ENCODE data around the gene EID1.

Gene EID1

DNA sequence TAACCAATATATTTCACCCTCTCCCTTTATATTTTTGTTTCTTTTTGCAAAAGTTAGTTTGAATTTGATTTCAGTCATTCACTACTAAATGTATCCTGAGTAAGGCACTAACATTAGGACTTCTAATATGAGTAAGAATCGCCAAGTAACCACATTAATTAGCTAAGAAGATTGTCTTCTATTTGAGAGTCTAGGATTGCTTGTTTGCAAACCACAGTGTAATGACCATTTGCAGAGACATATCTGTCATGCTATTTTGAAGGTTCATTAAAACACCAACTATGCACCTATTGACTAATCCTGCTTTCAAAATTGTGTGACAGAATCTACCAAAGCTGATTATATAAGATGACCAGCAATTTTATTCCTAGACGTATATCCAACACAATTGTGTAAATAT lies 5.3 kb upstream of the EID1 start:
- Histone ChIP-seq H3K4me3 (ENCODE audit: low read length) (no peak overlapping the region), H3K4me1 (ENCODE audit: control insufficient read depth, insufficient read depth, low read length) (no peaks in the 10 kb centered on the region), H3K27me3 (ENCODE audit: control insufficient read depth, insufficient read depth, low read length) (no peaks in the 10 kb centered on the region), H3K36me3 (ENCODE audit: control insufficient read depth, insufficient read depth, low read length) (no peaks in the 10 kb centered on the region), H3K9ac (ENCODE audit: low read length) (no peak overlapping the region), H3K27ac (ENCODE audit: low read depth, low read length) (no peak overlapping the region)

DNA sequence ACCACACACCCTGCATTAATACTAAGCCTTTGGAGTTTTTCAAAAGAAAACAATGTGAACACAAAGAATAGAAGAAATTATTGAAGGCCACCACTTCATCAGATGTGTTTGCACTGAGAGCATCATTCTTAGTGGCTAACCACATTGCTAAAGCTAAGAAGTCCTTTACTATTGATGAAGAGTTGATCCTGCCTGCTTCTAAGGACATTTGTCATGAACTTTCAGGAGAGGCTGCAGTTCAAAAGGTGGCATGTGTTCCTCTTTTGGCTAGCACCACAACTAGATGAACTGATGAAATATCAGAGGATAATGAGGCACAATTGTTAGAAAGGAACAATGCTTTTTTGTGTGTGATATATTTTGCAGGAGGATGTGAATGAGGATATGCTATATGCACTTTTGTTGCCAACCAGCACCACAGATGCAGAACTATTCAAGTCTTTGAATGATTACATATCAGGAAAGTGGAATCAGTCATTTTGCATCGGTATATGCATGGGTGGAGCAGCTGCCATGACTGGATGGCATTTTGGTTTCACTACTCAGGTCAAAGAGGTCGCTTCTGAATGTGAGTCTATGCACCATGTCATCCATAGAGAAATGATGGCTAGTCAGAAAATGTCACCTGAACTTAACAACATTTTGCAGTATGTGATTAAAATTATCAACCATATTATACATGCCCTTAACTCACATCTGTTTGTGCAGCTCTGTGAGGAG lies 2.5 kb upstream of the EID1 start:
- H3K36me3 ChIP-seq (ENCODE audit: control insufficient read depth, insufficient read depth, low read length) = no peaks in the 10 kb centered on the region
- H3K9ac ChIP-seq (ENCODE audit: low read length) = no peak overlapping the region

DNA sequence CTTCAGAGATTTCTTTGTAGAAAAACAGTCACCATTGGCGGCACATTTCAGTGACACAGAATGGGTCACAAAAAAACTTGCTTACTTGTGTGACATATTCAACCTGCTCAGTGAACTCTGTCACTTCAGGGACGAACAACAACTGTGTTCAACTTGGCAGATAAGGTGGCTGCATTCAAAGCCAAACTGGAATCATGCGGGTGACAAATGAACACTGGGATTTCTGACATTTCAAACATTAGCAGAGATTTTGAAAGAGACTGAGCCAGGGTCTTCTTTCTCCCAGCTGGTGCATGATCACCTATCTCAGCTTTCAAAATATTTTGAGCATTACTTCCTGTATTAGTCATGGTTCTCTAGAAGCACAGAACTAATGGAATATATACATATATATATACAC lies 1.9 kb upstream of the EID1 start:
- H3K27ac ChIP-seq (ENCODE audit: low read depth, low read length) = no peak overlapping the region
- no peak overlapping the region for H3K9ac ChIP-seq (ENCODE audit: low read length)
- H3K27me3 ChIP-seq (ENCODE audit: control insufficient read depth, insufficient read depth, low read length) = no peaks in the 10 kb centered on the region
- H3K36me3 ChIP-seq (ENCODE audit: control insufficient read depth, insufficient read depth, low read length) = no peaks in the 10 kb centered on the region
- H3K4me1 ChIP-seq (ENCODE audit: control insufficient read depth, insufficient read depth, low read length) = peaks cover 4% of the 10 kb centered on the region
- no peak overlapping the region for H3K4me3 ChIP-seq (ENCODE audit: low read length)

More for the DNA sequence above, 2.5 kb upstream of the EID1 start:
- H3K27me3 ChIP-seq (ENCODE audit: control insufficient read depth, insufficient read depth, low read length) = no peaks in the 10 kb centered on the region
- no peak overlapping the region for H3K4me3 ChIP-seq (ENCODE audit: low read length)
- H3K4me1 ChIP-seq (ENCODE audit: control insufficient read depth, insufficient read depth, low read length) = peaks cover 4% of the 10 kb centered on the region
- H3K27ac ChIP-seq (ENCODE audit: low read depth, low read length) = no peak overlapping the region

DNA sequence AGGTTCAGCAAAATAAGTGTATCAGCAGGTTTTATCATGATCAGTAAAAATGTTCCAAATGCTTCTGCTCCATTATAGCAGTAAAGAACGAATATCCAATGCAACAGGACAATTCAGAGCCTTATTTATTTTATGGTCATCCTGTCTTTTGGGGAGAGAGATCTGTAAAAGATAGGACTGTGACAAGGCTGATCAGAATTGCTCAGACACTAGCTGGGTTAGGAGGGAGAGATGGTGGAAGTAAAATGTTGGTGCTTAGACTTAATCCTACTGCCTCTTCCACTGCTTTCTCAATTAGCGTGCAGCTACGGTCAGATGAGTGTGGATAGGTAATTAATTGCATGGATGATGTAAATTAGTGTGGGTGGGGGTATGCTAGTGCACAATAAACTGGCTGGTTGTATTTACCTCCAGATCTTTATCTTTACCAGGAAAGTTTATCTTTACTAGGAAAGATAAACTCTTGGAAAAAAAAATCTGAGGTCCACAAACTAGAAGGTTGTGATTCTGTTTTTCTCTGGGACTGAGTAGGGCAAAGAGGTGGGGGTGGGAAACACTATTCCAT lies 2.2 kb downstream of the EID1 start:
- Histone ChIP-seq H3K36me3 (ENCODE audit: control insufficient read depth, insufficient read depth, low read length) (no peaks in the 10 kb centered on the region), H3K27ac (ENCODE audit: low read depth, low read length) (no peak overlapping the region)

DNA sequence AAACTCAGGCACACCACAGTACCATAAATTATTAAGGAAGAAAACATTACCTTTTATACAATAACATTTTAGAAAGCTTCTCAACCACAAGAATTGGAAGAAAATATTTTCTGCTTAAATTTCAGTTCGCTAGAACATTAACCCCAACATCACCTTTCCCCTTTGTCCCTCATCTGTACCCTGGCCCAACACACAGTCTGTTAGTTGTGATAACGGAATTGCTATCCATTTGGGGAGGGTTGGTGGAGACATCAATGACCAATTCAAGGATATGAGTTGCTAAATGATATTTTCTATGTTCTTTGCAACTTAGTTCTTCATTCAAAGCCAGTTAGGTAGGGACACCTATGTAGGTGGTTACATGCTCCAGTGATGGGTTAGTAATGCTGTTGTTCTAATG lies 5.8 kb downstream of the EID1 start:
- Histone ChIP-seq H3K27me3 (ENCODE audit: control insufficient read depth, insufficient read depth, low read length) (no peaks in the 10 kb centered on the region), H3K4me1 (ENCODE audit: control insufficient read depth, insufficient read depth, low read length) (peaks cover 4% of the 10 kb centered on the region), H3K27ac (ENCODE audit: low read depth, low read length) (no peak overlapping the region), H3K4me3 (ENCODE audit: low read length) (no peak overlapping the region), H3K36me3 (ENCODE audit: control insufficient read depth, insufficient read depth, low read length) (no peaks in the 10 kb centered on the region), H3K9ac (ENCODE audit: low read length) (no peak overlapping the region)

More for the DNA sequence above, 2.2 kb downstream of the EID1 start:
- no peaks in the 10 kb centered on the region for H3K27me3 ChIP-seq (ENCODE audit: control insufficient read depth, insufficient read depth, low read length)
- H3K4me1 ChIP-seq (ENCODE audit: control insufficient read depth, insufficient read depth, low read length) = peaks cover 4% of the 10 kb centered on the region
- H3K4me3 ChIP-seq (ENCODE audit: low read length) = no peak overlapping the region
- H3K9ac ChIP-seq (ENCODE audit: low read length) = no peak overlapping the region

DNA sequence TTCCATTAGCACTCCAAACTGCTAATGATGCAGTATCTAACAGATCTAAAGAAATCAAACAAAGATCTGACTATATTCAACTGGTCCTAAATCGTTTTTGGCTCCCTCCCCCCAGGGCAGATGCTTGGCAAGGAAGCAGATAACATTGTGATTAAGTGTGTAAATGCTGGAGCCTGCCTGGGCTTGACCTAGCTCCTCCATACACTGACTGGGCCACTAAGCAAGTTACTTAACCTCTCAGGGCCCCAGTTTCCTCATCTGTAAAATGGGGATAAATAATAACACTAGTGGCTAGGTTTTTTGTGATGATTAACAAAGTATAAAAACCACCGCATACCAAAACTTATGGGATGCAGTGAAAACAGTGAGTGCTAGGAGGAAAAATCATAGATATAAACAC lies 9.2 kb downstream of the EID1 start:
- Histone ChIP-seq H3K4me3 (ENCODE audit: low read length) (no peak overlapping the region), H3K27me3 (ENCODE audit: control insufficient read depth, insufficient read depth, low read length) (no peaks in the 10 kb centered on the region), H3K4me1 (ENCODE audit: control insufficient read depth, insufficient read depth, low read length) (no peaks in the 10 kb centered on the region), H3K27ac (ENCODE audit: low read depth, low read length) (no peak overlapping the region), H3K9ac (ENCODE audit: low read length) (no peak overlapping the region), H3K36me3 (ENCODE audit: control insufficient read depth, insufficient read depth, low read length) (no peaks in the 10 kb centered on the region)

DNA sequence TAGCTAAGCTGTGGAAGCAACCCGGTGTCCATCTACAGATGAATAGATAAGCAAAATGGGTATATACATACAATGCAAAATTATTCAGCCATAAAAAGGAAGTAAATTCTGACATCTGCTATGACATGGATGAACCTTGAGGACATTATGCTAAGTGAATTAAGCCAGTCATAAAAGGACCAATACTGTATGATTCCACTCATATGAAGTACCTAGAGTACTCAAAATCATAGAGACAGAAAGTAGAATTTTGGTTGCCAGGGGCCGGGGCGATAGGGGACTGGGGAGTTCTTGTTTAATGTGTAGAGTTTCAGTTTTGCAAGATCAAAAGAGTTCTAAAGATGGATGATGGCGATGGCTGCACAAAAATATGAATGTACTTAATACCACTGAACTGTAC lies 10.3 kb downstream of the EID1 start:
- no peak overlapping the region for H3K27ac ChIP-seq (ENCODE audit: low read depth, low read length)
- H3K36me3 ChIP-seq (ENCODE audit: control insufficient read depth, insufficient read depth, low read length) = no peaks in the 10 kb centered on the region
- H3K4me1 ChIP-seq (ENCODE audit: control insufficient read depth, insufficient read depth, low read length) = no peaks in the 10 kb centered on the region
- H3K4me3 ChIP-seq (ENCODE audit: low read length) = no peak overlapping the region
- H3K9ac ChIP-seq (ENCODE audit: low read length) = no peak overlapping the region
- no peaks in the 10 kb centered on the region for H3K27me3 ChIP-seq (ENCODE audit: control insufficient read depth, insufficient read depth, low read length)

DNA sequence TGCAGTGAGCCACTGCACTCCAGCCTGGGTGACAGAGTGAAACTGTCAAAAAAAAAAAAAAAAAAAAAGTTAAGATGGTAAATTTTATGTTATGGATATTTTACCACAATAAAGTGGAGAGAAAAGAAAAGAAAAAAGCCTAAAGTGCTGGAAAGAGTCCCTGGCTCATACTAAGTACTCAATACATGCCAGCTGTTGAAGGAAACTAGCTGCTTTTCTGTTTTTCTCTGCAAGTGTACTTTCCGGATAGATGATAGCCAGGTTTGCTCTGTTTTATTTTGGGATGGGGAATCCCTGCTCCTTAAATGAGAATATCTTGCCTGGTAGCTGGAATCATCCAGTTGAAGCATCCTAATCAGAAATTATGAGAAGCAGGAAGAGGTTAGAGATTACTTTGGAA lies 10.9 kb downstream of the EID1 start:
- Histone ChIP-seq H3K4me1 (ENCODE audit: control insufficient read depth, insufficient read depth, low read length) (no peaks in the 10 kb centered on the region), H3K27me3 (ENCODE audit: control insufficient read depth, insufficient read depth, low read length) (no peaks in the 10 kb centered on the region), H3K36me3 (ENCODE audit: control insufficient read depth, insufficient read depth, low read length) (no peaks in the 10 kb centered on the region), H3K4me3 (ENCODE audit: low read length) (no peak overlapping the region), H3K9ac (ENCODE audit: low read length) (no peak overlapping the region), H3K27ac (ENCODE audit: low read depth, low read length) (peak overlapping the region; percentile 40)

DNA sequence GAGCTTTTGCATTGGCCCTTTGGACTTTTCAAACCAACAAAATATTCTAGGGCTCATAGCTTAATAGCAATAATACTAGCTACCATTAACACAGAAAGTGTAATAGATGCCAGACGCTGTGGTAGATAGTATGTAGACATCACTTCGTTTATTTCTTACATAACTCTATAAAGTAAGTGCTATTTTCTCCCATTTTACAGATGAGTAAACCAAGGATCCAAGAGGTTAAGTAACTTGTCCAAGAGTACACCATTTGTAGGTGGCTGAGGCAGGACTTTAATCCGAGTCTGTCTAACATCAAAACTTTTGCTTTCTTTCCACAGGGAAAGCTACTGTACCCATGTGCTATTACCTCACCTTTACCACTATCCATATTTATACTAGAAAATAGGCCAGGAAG lies 12.0 kb downstream of the EID1 start:
- Histone ChIP-seq H3K4me3 (ENCODE audit: low read length) (no peak overlapping the region), H3K9ac (ENCODE audit: low read length) (no peak overlapping the region), H3K36me3 (ENCODE audit: control insufficient read depth, insufficient read depth, low read length) (no peaks in the 10 kb centered on the region), H3K27ac (ENCODE audit: low read depth, low read length) (no peak overlapping the region), H3K27me3 (ENCODE audit: control insufficient read depth, insufficient read depth, low read length) (no peaks in the 10 kb centered on the region), H3K4me1 (ENCODE audit: control insufficient read depth, insufficient read depth, low read length) (no peaks in the 10 kb centered on the region)

DNA sequence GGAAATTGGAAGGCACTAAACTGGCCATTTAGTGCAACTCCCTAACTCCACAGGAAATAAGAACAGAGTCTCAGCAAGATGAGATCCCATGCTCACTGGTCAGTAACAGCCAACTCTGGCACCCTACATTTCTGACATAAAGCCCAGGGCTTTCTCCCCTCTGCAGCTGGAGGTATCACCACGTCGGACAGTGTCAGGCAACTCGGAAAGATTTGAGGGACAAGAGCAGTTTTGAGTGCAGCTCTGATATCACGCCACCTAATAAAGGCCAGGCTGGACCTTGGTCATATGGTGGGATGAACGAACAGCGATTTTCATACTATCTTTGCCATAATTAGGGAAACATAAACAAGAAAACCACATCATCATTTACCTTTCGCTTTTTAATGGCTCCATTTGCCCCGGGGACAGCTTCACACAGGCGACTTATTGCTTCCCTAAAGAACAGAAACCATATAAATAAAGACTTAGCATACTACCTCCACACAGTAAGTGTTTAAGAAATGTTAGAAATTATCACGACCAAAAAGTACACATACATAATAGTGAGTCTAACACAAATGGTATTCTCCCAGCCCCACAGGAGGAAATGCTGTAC lies 12.5 kb downstream of the EID1 start:
- H3K4me3 ChIP-seq (ENCODE audit: low read length) = no peak overlapping the region

DNA sequence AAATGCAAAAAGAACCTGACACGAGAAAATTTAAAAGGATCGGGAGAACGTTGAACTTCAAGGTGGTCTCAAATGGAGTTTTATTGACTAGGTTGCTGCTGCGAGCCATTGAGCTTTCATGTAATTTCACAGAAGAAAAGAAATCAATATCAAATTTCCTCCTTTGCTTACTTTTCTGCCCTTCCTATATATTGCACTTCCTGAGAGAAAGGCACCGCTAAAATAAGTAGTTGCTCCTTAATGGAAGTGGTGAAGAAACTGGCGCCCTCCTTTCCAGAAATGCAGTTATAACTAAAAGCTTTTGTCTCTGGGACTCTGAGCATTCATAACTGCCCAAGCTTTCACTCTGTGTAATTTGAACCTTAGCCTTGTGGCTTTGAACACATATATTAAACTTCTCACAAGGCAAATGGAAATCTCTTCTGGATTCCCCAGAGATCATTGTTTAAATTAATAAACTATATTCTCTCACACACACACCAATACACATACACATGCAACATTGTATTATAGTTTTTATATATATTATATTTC lies 13.4 kb downstream of the EID1 start:
- Histone ChIP-seq H3K27ac (ENCODE audit: low read depth, low read length) (no peak overlapping the region), H3K9ac (ENCODE audit: low read length) (no peak overlapping the region), H3K4me1 (ENCODE audit: control insufficient read depth, insufficient read depth, low read length) (no peaks in the 10 kb centered on the region), H3K27me3 (ENCODE audit: control insufficient read depth, insufficient read depth, low read length) (no peaks in the 10 kb centered on the region), H3K4me3 (ENCODE audit: low read length) (no peak overlapping the region), H3K36me3 (ENCODE audit: control insufficient read depth, insufficient read depth, low read length) (no peaks in the 10 kb centered on the region)

More for the DNA sequence above, 12.5 kb downstream of the EID1 start:
- Histone ChIP-seq H3K36me3 (ENCODE audit: control insufficient read depth, insufficient read depth, low read length) (no peaks in the 10 kb centered on the region), H3K27ac (ENCODE audit: low read depth, low read length) (no peak overlapping the region), H3K9ac (ENCODE audit: low read length) (no peak overlapping the region), H3K4me1 (ENCODE audit: control insufficient read depth, insufficient read depth, low read length) (no peaks in the 10 kb centered on the region), H3K27me3 (ENCODE audit: control insufficient read depth, insufficient read depth, low read length) (no peaks in the 10 kb centered on the region)

DNA sequence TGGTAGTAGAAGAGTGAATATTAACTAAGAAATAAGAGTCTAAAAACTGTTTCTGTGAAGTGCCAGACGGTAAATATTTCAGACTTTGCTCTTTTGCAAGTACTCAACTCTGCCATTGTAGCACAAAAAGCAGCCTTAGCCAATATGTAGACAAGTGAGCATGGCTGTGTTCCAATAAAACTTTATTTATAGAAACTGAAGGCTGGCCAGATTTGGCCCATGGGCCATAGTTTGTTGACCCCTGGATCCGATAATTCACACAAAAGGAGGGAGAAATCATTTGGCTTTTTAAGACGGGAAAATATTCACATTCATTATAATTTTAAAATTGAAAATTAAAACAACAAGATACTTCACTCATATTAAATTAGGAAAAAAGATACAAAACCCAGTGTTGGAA lies 15.4 kb downstream of the EID1 start:
- Histone ChIP-seq H3K27ac (ENCODE audit: low read depth, low read length) (no peak overlapping the region), H3K4me3 (ENCODE audit: low read length) (no peak overlapping the region), H3K36me3 (ENCODE audit: control insufficient read depth, insufficient read depth, low read length) (no peaks in the 10 kb centered on the region), H3K4me1 (ENCODE audit: control insufficient read depth, insufficient read depth, low read length) (no peaks in the 10 kb centered on the region), H3K27me3 (ENCODE audit: control insufficient read depth, insufficient read depth, low read length) (no peaks in the 10 kb centered on the region), H3K9ac (ENCODE audit: low read length) (no peak overlapping the region)
